ENCODE results near the gene AP3B1. TPM values are rescaled to one million over a fixed set of nuclear protein-coding genes. Genes with fewer than 3 reads are reported as not detected.

Gene AP3B1
- total and polyA plus RNA-seq, 2 experiments from 2014 or later = 32.1 to 46.3 TPM

DNA sequence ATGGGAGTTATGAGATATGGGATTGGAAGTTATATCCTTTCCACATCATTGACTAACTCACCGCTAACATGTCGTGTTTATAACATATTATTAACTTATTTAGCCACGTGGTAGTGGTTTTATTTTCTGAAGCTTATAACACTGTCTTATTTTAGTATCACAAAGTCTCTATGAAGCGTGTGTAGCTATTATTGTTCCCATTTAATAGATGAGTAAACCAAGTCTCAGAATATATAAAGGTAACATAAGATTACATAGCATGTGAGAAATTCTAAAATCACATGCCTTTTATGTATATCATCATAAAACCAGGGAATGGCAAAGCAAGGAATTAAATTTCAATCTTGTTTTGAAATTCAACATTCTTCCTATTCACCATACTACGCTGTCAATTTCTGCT is 15.3 kb downstream of the AP3B1 start (continued):
- TF ChIP-seq, protein P1, sequence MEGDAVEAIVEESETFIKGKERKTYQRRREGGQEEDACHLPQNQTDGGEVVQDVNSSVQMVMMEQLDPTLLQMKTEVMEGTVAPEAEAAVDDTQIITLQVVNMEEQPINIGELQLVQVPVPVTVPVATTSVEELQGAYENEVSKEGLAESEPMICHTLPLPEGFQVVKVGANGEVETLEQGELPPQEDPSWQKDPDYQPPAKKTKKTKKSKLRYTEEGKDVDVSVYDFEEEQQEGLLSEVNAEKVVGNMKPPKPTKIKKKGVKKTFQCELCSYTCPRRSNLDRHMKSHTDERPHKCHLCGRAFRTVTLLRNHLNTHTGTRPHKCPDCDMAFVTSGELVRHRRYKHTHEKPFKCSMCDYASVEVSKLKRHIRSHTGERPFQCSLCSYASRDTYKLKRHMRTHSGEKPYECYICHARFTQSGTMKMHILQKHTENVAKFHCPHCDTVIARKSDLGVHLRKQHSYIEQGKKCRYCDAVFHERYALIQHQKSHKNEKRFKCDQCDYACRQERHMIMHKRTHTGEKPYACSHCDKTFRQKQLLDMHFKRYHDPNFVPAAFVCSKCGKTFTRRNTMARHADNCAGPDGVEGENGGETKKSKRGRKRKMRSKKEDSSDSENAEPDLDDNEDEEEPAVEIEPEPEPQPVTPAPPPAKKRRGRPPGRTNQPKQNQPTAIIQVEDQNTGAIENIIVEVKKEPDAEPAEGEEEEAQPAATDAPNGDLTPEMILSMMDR (conservative IDR thresholded peaks at IDR 0.05; ENCODE audit: low read depth in 2 of 2) = no peak

DNA sequence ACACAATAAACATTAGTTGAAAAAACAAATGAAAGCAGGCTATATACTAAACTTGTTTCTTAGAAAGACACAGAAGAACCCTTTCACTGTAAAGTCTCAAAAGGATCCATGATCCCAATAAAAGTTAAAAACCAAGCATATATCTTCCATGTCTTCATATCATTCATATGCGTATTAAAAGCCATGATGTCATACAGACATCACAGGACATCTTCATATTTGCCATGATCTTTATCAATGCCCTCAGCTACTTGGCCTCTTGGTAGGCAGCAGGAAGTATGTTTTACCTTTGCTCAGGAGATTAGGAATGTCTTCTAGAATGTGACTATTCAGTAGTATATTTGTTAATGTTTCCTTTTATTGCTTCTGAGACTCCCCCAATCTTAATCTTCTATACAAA is 16.8 kb downstream of the AP3B1 start:
- peaks cover 20% of the 10 kb centered on the region for H3K4me1 Mint-ChIP-seq
- no peak for TF ChIP-seq STAT1 (IDR thresholded peaks at IDR 0.05; ENCODE audit: unreplicated experiment)
- TF ChIP-seq EZH2 (IDR thresholded peaks at IDR 0.05; ENCODE audit: low read depth, unreplicated experiment) = no peak
- TF ChIP-seq, protein P1 (conservative IDR thresholded peaks at IDR 0.05; ENCODE audit: low read depth in 2 of 2) = no peak
- TF ChIP-seq POLR2AphosphoS5 (IDR thresholded peaks at IDR 0.05; ENCODE audit: low read depth) = no peak
- no peak for TF ChIP-seq NANOG (IDR thresholded peaks at IDR 0.05; ENCODE audit: borderline replicate concordance)
- TF ChIP-seq CREB1 (CRISPR knock-in tag; IDR thresholded peaks at IDR 0.05; ENCODE audit: low read depth) = no peak
- TF ChIP-seq, protein P2, sequence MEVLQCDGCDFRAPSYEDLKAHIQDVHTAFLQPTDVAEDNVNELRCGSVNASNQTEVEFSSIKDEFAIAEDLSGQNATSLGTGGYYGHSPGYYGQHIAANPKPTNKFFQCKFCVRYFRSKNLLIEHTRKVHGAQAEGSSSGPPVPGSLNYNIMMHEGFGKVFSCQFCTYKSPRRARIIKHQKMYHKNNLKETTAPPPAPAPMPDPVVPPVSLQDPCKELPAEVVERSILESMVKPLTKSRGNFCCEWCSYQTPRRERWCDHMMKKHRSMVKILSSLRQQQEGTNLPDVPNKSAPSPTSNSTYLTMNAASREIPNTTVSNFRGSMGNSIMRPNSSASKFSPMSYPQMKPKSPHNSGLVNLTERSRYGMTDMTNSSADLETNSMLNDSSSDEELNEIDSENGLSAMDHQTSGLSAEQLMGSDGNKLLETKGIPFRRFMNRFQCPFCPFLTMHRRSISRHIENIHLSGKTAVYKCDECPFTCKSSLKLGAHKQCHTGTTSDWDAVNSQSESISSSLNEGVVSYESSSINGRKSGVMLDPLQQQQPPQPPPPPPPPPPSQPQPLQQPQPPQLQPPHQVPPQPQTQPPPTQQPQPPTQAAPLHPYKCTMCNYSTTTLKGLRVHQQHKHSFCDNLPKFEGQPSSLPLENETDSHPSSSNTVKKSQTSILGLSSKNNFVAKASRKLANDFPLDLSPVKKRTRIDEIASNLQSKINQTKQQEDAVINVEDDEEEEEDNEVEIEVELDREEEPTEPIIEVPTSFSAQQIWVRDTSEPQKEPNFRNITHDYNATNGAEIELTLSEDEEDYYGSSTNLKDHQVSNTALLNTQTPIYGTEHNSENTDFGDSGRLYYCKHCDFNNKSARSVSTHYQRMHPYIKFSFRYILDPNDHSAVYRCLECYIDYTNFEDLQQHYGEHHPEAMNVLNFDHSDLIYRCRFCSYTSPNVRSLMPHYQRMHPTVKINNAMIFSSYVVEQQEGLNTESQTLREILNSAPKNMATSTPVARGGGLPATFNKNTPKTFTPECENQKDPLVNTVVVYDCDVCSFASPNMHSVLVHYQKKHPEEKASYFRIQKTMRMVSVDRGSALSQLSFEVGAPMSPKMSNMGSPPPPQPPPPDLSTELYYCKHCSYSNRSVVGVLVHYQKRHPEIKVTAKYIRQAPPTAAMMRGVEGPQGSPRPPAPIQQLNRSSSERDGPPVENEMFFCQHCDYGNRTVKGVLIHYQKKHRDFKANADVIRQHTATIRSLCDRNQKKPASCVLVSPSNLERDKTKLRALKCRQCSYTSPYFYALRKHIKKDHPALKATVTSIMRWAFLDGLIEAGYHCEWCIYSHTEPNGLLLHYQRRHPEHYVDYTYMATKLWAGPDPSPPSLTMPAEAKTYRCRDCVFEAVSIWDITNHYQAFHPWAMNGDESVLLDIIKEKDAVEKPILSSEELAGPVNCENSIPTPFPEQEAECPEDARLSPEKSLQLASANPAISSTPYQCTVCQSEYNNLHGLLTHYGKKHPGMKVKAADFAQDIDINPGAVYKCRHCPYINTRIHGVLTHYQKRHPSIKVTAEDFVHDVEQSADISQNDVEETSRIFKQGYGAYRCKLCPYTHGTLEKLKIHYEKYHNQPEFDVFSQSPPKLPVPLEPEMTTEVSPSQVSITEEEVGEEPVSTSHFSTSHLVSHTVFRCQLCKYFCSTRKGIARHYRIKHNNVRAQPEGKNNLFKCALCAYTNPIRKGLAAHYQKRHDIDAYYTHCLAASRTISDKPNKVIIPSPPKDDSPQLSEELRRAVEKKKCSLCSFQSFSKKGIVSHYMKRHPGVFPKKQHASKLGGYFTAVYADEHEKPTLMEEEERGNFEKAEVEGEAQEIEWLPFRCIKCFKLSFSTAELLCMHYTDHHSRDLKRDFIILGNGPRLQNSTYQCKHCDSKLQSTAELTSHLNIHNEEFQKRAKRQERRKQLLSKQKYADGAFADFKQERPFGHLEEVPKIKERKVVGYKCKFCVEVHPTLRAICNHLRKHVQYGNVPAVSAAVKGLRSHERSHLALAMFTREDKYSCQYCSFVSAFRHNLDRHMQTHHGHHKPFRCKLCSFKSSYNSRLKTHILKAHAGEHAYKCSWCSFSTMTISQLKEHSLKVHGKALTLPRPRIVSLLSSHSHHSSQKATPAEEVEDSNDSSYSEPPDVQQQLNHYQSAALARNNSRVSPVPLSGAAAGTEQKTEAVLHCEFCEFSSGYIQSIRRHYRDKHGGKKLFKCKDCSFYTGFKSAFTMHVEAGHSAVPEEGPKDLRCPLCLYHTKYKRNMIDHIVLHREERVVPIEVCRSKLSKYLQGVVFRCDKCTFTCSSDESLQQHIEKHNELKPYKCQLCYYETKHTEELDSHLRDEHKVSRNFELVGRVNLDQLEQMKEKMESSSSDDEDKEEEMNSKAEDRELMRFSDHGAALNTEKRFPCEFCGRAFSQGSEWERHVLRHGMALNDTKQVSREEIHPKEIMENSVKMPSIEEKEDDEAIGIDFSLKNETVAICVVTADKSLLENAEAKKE (CRISPR knock-in tag; IDR thresholded peaks at IDR 0.05) = no peak
- TF ChIP-seq ZNF331 (CRISPR knock-in tag; IDR thresholded peaks at IDR 0.05; ENCODE audit: low read depth) = no peak
- TF ChIP-seq REST (IDR thresholded peaks at IDR 0.05; ENCODE audit: unreplicated experiment) = no peak
- no peak for TF ChIP-seq ZNF114 (CRISPR knock-in tag; IDR thresholded peaks at IDR 0.05)
- no peak for TF ChIP-seq JUNB (IDR thresholded peaks at IDR 0.05; ENCODE audit: unreplicated experiment)
- no peaks in the 10 kb centered on the region for H3K9me3 Mint-ChIP-seq
- H3K27me3 ChIP-seq (ENCODE audit: insufficient read depth) = no peaks in the 10 kb centered on the region
- ATAC-seq (no peak), DNase-seq (ENCODE audit: low spot score) (no peak)
- peaks cover 76% of the 10 kb centered on the region for H3K79me2 ChIP-seq (replicated peaks; ENCODE audit: insufficient read depth)
- H3F3A ChIP-seq (replicated peaks; ENCODE audit: low read depth) = no peaks in the 10 kb centered on the region
- no peak overlapping the region for H3K4me3 Mint-ChIP-seq
- peaks cover 2% of the 10 kb centered on the region for H3K27me3 Mint-ChIP-seq (ENCODE audit: insufficient read depth, low read depth, poor library complexity)
- H3K27ac Mint-ChIP-seq = no peak overlapping the region
- no peak overlapping the region for H3K4me3 ChIP-seq
- no peak overlapping the region for H2AFZ ChIP-seq
- no peak overlapping the region for H3K4me2 ChIP-seq
- no peak overlapping the region for H3K27ac ChIP-seq (ENCODE audit: low read depth)
- H3K36me3 Mint-ChIP-seq (ENCODE audit: low read depth) = no peaks in the 10 kb centered on the region
- H4K20me1 ChIP-seq (replicated peaks; ENCODE audit: insufficient read depth) = peaks cover 7% of the 10 kb centered on the region; the same call in 1 of the 2 replicates
- H3K4me1 ChIP-seq (ENCODE audit: insufficient read depth) = peaks cover 12% of the 10 kb centered on the region
- H3K36me3 ChIP-seq (ENCODE audit: insufficient read depth) = no peaks in the 10 kb centered on the region
- H3K9me2 ChIP-seq (ENCODE audit: insufficient read depth) = no peaks in the 10 kb centered on the region

Measured in GM23338 (cell line).